ENCODE results near the gene PRPS1. TPM values are rescaled to one million over a fixed set of nuclear protein-coding genes. Genes with fewer than 3 reads are reported as not detected.

PRPS1 gene
- total and polyA plus RNA-seq, 2 experiments from 2014 or later, result 91.1 to 149 TPM

DNA sequence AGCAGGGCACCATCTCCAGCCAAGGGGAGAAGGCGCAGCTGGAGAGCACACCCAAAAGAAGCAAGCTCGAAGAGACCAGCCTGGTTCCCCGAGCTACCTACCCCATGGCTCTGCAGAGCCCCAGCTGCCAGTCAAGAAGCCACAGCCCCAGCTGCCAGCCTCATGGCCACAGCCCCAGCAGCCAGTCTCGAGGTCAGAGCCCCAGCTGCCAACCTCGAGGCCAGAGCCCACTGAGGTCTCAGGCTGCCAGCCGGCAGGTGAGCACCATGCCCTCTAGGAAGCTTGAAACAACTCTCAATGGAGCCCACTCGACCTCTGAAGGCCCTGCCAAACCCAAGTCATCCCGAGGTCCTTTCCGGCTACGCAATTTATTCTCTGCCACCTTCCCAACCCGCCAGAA lies 27.0 kb upstream of the PRPS1 start:
- no peaks in the 10 kb centered on the region for H3K27me3 ChIP-seq (ENCODE audit: insufficient read depth)
- TF ChIP-seq CTCF (conservative IDR thresholded peaks at IDR 0.05; ENCODE audit: low read depth in 2 of 2), result no peak
- TF ChIP-seq EZH2 (IDR thresholded peaks at IDR 0.05; ENCODE audit: low read depth, unreplicated experiment), result no peak
- TF ChIP-seq ZNF462 (CRISPR knock-in tag; IDR thresholded peaks at IDR 0.05), result no peak
- no peak for TF ChIP-seq JUNB (IDR thresholded peaks at IDR 0.05; ENCODE audit: unreplicated experiment)
- no peak for TF ChIP-seq ZNF114 (CRISPR knock-in tag; IDR thresholded peaks at IDR 0.05)
- TF ChIP-seq NANOG (IDR thresholded peaks at IDR 0.05; ENCODE audit: borderline replicate concordance), result no peak
- TF ChIP-seq STAT1 (IDR thresholded peaks at IDR 0.05; ENCODE audit: unreplicated experiment), result no peak
- no peak for TF ChIP-seq CREB1 (CRISPR knock-in tag; IDR thresholded peaks at IDR 0.05; ENCODE audit: low read depth)
- no peak for TF ChIP-seq POLR2AphosphoS5 (IDR thresholded peaks at IDR 0.05; ENCODE audit: low read depth)
- no peak for TF ChIP-seq ETS1 (IDR thresholded peaks at IDR 0.05)
- TF ChIP-seq ZNF331 (CRISPR knock-in tag; IDR thresholded peaks at IDR 0.05; ENCODE audit: low read depth), result no peak
- no peak for TF ChIP-seq EZH2phosphoT487 (IDR thresholded peaks at IDR 0.05; ENCODE audit: unreplicated experiment)
- TF ChIP-seq, protein P1, sequence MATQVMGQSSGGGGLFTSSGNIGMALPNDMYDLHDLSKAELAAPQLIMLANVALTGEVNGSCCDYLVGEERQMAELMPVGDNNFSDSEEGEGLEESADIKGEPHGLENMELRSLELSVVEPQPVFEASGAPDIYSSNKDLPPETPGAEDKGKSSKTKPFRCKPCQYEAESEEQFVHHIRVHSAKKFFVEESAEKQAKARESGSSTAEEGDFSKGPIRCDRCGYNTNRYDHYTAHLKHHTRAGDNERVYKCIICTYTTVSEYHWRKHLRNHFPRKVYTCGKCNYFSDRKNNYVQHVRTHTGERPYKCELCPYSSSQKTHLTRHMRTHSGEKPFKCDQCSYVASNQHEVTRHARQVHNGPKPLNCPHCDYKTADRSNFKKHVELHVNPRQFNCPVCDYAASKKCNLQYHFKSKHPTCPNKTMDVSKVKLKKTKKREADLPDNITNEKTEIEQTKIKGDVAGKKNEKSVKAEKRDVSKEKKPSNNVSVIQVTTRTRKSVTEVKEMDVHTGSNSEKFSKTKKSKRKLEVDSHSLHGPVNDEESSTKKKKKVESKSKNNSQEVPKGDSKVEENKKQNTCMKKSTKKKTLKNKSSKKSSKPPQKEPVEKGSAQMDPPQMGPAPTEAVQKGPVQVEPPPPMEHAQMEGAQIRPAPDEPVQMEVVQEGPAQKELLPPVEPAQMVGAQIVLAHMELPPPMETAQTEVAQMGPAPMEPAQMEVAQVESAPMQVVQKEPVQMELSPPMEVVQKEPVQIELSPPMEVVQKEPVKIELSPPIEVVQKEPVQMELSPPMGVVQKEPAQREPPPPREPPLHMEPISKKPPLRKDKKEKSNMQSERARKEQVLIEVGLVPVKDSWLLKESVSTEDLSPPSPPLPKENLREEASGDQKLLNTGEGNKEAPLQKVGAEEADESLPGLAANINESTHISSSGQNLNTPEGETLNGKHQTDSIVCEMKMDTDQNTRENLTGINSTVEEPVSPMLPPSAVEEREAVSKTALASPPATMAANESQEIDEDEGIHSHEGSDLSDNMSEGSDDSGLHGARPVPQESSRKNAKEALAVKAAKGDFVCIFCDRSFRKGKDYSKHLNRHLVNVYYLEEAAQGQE (IDR thresholded peaks at IDR 0.05; ENCODE audit: unreplicated experiment), result no peak
- Mint-ChIP-seq H3K27me3 (ENCODE audit: insufficient read depth, low read depth, poor library complexity) (peaks cover 2% of the 10 kb centered on the region), H3K27ac (no peak overlapping the region), H3K4me3 (no peak overlapping the region), H3K9me3 (no peaks in the 10 kb centered on the region), H3K4me1 (peaks cover 12% of the 10 kb centered on the region), H3K36me3 (ENCODE audit: low read depth) (no peaks in the 10 kb centered on the region)
- DNase-seq (ENCODE audit: low spot score), result no peak
- no peak for ATAC-seq
- H3K9me2 ChIP-seq (ENCODE audit: insufficient read depth), result no peaks in the 10 kb centered on the region
- H3K79me2 ChIP-seq (replicated peaks; ENCODE audit: insufficient read depth), result no peaks in the 10 kb centered on the region
- no peak overlapping the region for H3K27ac ChIP-seq (ENCODE audit: low read depth)
- no peaks in the 10 kb centered on the region for H3K36me3 ChIP-seq (ENCODE audit: insufficient read depth)
- no peak overlapping the region for H2AFZ ChIP-seq
- H3F3A ChIP-seq (replicated peaks; ENCODE audit: low read depth), result no peaks in the 10 kb centered on the region
- no peak overlapping the region for H3K4me3 ChIP-seq
- no peaks in the 10 kb centered on the region for H4K20me1 ChIP-seq (replicated peaks; ENCODE audit: insufficient read depth)
- no peak overlapping the region for H3K4me2 ChIP-seq
- H3K4me1 ChIP-seq (ENCODE audit: insufficient read depth), result peaks cover 4% of the 10 kb centered on the region; the same call in 1 of the 2 replicates
